Measurements from ENCODE around the gene TMEM121.
"Not testable (repeated sequence)": the region's sequence is repeated elsewhere in the genome, so short reads cannot be mapped to it uniquely, and the experiment has no call there.

The TMEM121 gene

DNA sequence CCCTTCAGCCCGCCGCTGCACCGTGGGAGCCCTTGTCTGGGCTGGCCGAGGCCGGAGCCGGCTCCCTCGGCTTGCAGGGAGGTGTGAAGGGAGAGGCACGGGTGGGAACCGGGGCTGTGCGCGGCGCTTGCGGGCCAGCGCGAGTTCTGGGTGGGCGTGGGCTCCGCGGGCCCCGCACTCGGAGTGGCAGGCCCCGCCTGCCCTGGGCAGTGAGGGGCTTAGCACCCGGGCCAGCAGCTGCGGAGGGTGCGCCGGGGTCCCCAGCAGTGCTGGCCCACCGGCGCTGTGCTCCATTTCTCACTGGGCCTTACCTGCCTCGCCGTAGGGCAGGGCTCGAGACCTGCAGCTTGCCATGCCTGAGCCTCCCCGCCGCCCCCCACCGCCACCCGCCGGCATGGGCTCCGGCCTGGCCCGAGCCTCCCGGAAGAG is 21.4 kb downstream of the TMEM121 start:
- in situ Hi-C loops (cut with MboI; ENCODE audit: low pct_unique_long_range_greater_than_20kb, low sequenced_read_pairs, unreplicated experiment) = no loop called here
- no peak for TF ChIP-seq CTCF (IDR thresholded peaks at IDR 0.05; ENCODE audit: extremely low read depth, insufficient read depth, missing control alignments)
- DNase-seq (ENCODE audit: low spot score) = no peak

- in situ Hi-C loops (cut with MboI; ENCODE audit: low pct_unique_long_range_greater_than_20kb, low sequenced_read_pairs, unreplicated experiment) = no loop called here
- DNase-seq (ENCODE audit: low spot score) = no peak
- TF ChIP-seq CTCF (IDR thresholded peaks at IDR 0.05; ENCODE audit: extremely low read depth, insufficient read depth, missing control alignments) = no peak
These were observed 23.1 kb downstream of the TMEM121 start for GRCh38 chr14:105549481-105549880.

GRCh38 chr14:105554022-105554421 is 27.6 kb downstream of the TMEM121 start:
- no peak for TF ChIP-seq CTCF (IDR thresholded peaks at IDR 0.05; ENCODE audit: extremely low read depth, insufficient read depth, missing control alignments)
- no peak for DNase-seq (ENCODE audit: low spot score)
- in situ Hi-C loops (cut with MboI; ENCODE audit: low pct_unique_long_range_greater_than_20kb, low sequenced_read_pairs, unreplicated experiment) = loop anchor here (5.0 to 10.0 kb wide), 2 partner anchors 121 to 453 kb away; no protein-coding TSS in a partner anchor

DNA sequence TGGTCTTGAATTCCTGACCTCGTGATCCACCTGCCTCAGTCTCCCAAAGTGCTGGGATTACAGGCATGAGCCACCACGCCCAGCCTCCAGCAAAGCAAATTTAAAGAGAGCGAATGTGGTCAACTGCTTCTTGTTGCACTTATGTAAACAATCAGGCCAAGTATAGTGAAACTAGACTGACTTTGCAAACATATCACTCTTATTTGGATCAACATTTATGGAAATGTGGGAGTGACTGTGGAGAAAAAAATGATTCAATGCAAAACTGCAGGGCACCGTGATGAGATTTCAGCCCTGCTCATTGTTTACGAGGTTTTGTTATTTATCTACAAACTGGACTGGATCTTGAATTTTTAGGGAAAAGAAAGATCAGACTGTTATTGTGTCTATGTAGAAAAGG is 28.1 kb downstream of the TMEM121 start:
- TF ChIP-seq CTCF (IDR thresholded peaks at IDR 0.05; ENCODE audit: extremely low read depth, insufficient read depth, missing control alignments) = no peak
- in situ Hi-C loops (cut with MboI; ENCODE audit: low pct_unique_long_range_greater_than_20kb, low sequenced_read_pairs, unreplicated experiment) = loop anchor here (5.0 to 10.0 kb wide), 2 partner anchors 120 to 453 kb away; no protein-coding TSS in a partner anchor
- DNase-seq (ENCODE audit: low spot score) = no peak

GRCh38 chr14:105557671-105558070 is 31.3 kb downstream of the TMEM121 start:
- in situ Hi-C loops (cut with MboI; ENCODE audit: low pct_unique_long_range_greater_than_20kb, low sequenced_read_pairs, unreplicated experiment) = loop anchor here (10.0 kb wide), 1 partner anchor 117 kb away; no protein-coding TSS in a partner anchor

DNA sequence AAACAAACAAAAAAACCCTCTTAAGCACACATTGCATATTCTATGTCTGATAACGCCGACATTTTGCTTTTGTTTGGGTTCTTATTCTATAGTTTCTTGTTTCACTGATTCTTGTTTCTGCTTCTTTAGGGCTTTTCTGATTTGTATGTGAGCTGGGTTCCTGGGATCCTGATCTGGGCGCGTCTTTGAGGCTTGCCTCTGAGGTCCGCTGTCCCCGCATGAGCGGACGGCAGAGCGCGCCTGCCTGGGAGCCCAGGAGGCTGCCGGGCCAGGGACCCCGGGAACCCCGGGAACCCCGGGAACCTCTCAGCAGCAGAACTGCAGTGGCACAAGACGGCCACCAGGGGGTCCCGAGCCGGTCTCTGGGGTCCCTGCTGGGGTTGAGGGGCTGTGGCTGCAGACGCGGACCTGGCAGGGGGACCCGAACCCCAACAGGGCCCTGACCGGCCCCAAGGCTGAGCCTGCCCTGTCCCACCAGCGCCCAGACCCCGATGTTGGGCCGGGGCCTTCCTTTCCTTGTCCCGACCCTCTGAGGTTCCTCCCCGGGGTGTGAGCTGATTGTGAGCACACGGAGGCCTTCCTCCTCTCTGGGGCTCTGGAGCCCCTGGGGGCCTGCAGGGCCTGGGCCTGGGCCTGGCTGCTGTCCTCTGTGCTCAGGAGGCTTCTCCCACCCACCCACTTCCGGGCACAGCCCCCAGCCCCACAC is 32.2 kb downstream of the TMEM121 start:
- not testable (repeated sequence) for DNase-seq (ENCODE audit: low spot score)
- in situ Hi-C loops (cut with MboI; ENCODE audit: low pct_unique_long_range_greater_than_20kb, low sequenced_read_pairs, unreplicated experiment) = loop anchor here (10.0 kb wide), 1 partner anchor 116 kb away; no protein-coding TSS in a partner anchor

More at GRCh38 chr14:105557671-105558070, 31.3 kb downstream of the TMEM121 start:
- DNase-seq (ENCODE audit: low spot score) = not testable (repeated sequence)

- DNase-seq (ENCODE audit: low spot score) = not testable (repeated sequence)
- in situ Hi-C loops (cut with MboI; ENCODE audit: low pct_unique_long_range_greater_than_20kb, low sequenced_read_pairs, unreplicated experiment) = loop anchor here (10.0 kb wide), 1 partner anchor 115 kb away; no protein-coding TSS in a partner anchor
These were observed 33.1 kb downstream of the TMEM121 start for GRCh38 chr14:105559384-105560047.

DNA sequence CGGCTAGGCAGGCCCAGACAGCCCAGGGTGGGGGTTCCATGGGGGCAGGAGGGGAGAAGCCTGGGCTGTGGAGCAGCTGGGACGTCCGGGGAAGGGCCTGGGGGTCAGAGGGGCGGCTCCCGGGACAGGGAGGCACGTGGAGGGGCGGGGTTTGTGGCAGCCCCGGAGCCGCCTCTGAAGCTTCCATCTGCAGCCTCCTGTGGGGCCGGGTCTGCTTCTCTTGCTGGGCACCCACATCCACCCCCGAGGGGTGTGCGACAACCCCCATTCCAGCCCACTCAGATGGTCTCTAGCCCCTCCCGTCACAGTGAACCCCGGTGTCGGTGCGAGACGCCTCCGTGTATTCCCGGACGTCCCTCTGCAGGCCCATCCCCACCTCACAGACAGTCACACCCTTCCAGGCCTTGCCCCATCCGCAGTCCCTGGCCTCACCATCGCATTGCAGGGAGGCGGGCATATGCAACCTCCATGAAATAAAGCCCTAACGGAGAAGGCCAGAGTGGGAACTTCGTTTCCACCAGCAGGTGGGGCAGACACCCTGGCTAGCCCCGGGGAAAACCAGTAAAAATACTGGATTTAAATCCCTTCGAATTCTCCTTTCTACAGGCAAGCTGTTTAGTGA is 33.8 kb downstream of the TMEM121 start:
- DNase-seq (ENCODE audit: low spot score) = not testable (repeated sequence)

DNA sequence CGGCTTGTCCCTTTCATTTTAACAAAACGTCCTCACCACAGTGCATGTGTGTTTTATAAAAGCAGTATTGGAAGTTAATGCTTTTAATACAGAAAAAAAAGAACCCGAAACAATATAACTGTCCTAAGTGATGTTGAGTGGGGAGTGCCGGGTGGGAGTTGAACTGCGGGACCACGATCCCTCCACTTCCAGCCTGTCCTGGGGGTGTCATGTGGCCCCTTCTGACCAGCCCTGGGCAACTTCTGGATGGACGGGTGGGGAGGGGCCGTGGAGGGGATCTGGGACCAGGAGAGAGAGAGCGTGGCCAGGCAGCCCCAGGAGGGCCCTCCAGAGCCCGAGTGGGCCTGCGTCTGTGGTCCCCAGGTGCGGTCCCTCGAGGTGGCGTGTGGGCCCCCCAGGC is 35.0 kb downstream of the TMEM121 start:
- DNase-seq (ENCODE audit: low spot score); in situ Hi-C loops (cut with MboI; ENCODE audit: low pct_unique_long_range_greater_than_20kb, low sequenced_read_pairs, unreplicated experiment): not testable (repeated sequence)

More for the DNA sequence above, 33.8 kb downstream of the TMEM121 start:
- in situ Hi-C loops (cut with MboI; ENCODE audit: low pct_unique_long_range_greater_than_20kb, low sequenced_read_pairs, unreplicated experiment) = not testable (repeated sequence)
